NB4 (cell line): ENCODE data around the gene EPS15.

Experiments used
- POLR2A ChIP-seq: IDR thresholded peaks from 2 replicates; pipeline ENCODE4 v1.6.1; 2011; ENCODE audit warnings: mild to moderate bottlenecking; ENCODE audit not compliant: insufficient read length; ENCODE audit errors: extremely low read depth
- TF ChIP-seq, protein P1 (sequence below): IDR thresholded peaks from one replicate; pipeline ENCODE4 v1.5.1; 2012; ENCODE audit warnings: low read depth, low read length

DNA sequence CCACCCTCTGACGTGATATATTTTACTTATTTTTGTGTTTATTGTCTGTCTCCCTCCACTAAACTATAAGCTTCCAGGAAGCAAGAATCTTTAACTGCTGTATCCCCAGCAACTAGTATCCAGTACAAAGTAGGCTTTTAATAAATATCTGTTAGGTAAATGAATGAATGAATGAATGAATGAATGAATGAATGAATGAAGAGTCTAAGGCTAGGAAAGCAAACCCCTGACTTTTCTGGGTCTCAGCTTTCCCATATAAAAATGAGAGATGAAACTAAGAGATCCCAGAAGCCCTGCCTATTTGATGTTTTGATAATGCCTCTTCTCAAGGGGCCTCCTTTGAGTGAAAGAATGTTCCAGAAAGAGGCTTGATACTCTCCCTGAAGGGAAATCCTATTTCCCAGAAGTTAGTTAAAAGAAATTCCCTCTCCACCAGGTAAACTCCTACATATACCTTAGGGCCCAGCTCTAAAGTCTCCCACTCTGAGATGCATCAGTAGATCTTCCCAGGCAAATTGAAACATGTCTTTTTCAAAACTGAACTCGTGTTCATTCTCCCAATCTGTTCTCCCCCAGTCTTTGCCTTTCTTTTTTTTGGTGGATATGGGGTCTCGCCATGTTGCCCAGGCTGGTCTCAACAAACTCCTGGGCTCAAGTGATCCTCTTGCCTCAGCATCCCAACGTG is 196.5 kb downstream of the EPS15 start:
- TF ChIP-seq, protein P1, sequence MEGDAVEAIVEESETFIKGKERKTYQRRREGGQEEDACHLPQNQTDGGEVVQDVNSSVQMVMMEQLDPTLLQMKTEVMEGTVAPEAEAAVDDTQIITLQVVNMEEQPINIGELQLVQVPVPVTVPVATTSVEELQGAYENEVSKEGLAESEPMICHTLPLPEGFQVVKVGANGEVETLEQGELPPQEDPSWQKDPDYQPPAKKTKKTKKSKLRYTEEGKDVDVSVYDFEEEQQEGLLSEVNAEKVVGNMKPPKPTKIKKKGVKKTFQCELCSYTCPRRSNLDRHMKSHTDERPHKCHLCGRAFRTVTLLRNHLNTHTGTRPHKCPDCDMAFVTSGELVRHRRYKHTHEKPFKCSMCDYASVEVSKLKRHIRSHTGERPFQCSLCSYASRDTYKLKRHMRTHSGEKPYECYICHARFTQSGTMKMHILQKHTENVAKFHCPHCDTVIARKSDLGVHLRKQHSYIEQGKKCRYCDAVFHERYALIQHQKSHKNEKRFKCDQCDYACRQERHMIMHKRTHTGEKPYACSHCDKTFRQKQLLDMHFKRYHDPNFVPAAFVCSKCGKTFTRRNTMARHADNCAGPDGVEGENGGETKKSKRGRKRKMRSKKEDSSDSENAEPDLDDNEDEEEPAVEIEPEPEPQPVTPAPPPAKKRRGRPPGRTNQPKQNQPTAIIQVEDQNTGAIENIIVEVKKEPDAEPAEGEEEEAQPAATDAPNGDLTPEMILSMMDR = no peak
- no peak for TF ChIP-seq POLR2A
